ENCODE results near the gene L3MBTL3. TPM values are rescaled to one million over a fixed set of nuclear protein-coding genes. Genes with fewer than 3 reads are reported as not detected.

The L3MBTL3 gene
- total and polyA plus RNA-seq, 7 donors, result 2.1 to 10.4 (median 4.2) TPM

GRCh38 chr6:129980821-129981220 lies 37.6 kb upstream of the L3MBTL3 start:
- Histone ChIP-seq H3K9me3 (peaks cover 0 to 10% (median 4%) of the 10 kb centered on the region in 4 donors), H3K4me3 (no peak overlapping the region), H3K36me3 (no peaks in the 10 kb centered on the region), H3K4me1 (no peaks in the 10 kb centered on the region), H3K27me3 (no peaks in the 10 kb centered on the region), H3K27ac (no peak overlapping the region)
- intact Hi-C loops (cut with DNase I), result no loop called here
- DNase-seq, result no peak
- WGBS, 2 donors, result 39 to 41% methylated on average over 1 of the region's 1 CpG
- no peak for TF ChIP-seq EP300 (IDR thresholded peaks at IDR 0.05)
- no peak for TF ChIP-seq POLR2AphosphoS5 (IDR thresholded peaks at IDR 0.05)
- no peak for TF ChIP-seq POLR2A (IDR thresholded peaks at IDR 0.05)
- TF ChIP-seq CTCF (IDR thresholded peaks at IDR 0.05), result no peak

- Histone ChIP-seq H3K9me3 (peaks cover 0 to 10% (median 4%) of the 10 kb centered on the region in 4 donors), H3K36me3 (no peaks in the 10 kb centered on the region), H3K27ac (no peak overlapping the region), H3K4me3 (no peak overlapping the region), H3K27me3 (no peaks in the 10 kb centered on the region), H3K4me1 (no peaks in the 10 kb centered on the region)
- 56 to 72% methylated on average over 2 of the region's 2 CpGs for WGBS, 2 donors
- intact Hi-C loops (cut with DNase I), result no loop called here
- no peak for DNase-seq
- TF ChIP-seq POLR2A (IDR thresholded peaks at IDR 0.05) (no peak), EP300 (IDR thresholded peaks at IDR 0.05) (no peak), POLR2AphosphoS5 (IDR thresholded peaks at IDR 0.05) (no peak), CTCF (IDR thresholded peaks at IDR 0.05) (no peak)
These were observed 36.8 kb upstream of the L3MBTL3 start for GRCh38 chr6:129981598-129981997.

GRCh38 chr6:129989396-129989795 lies 29.0 kb upstream of the L3MBTL3 start:
- H3K36me3 ChIP-seq, result no peaks in the 10 kb centered on the region
- H3K4me1 ChIP-seq, result no peaks in the 10 kb centered on the region
- no peak overlapping the region for H3K27ac ChIP-seq
- TF ChIP-seq CTCF (IDR thresholded peaks at IDR 0.05) (no peak), POLR2A (IDR thresholded peaks at IDR 0.05) (no peak), EP300 (IDR thresholded peaks at IDR 0.05) (no peak), POLR2AphosphoS5 (IDR thresholded peaks at IDR 0.05) (no peak)
- no peak overlapping the region for H3K4me3 ChIP-seq
- no peak for DNase-seq
- WGBS, 2 donors, result 63 to 85% methylated on average over 1 of the region's 1 CpG
- intact Hi-C loops (cut with DNase I), result no loop called here
- H3K9me3 ChIP-seq, result no peaks in the 10 kb centered on the region
- H3K27me3 ChIP-seq, result no peaks in the 10 kb centered on the region

- no peaks in the 10 kb centered on the region for H3K9me3 ChIP-seq
- intact Hi-C loops (cut with DNase I), result no loop called here
- no peak overlapping the region for H3K27ac ChIP-seq
- no peaks in the 10 kb centered on the region for H3K27me3 ChIP-seq
- TF ChIP-seq POLR2AphosphoS5 (IDR thresholded peaks at IDR 0.05) (no peak), EP300 (IDR thresholded peaks at IDR 0.05) (no peak), CTCF (IDR thresholded peaks at IDR 0.05) (no peak), POLR2A (IDR thresholded peaks at IDR 0.05) (no peak)
- H3K36me3 ChIP-seq, result no peaks in the 10 kb centered on the region
- H3K4me3 ChIP-seq, result no peak overlapping the region
- no peak for DNase-seq
- 75 to 81% methylated on average over 3 of the region's 3 CpGs for WGBS, 2 donors
- H3K4me1 ChIP-seq, result no peaks in the 10 kb centered on the region
These were observed 25.5 kb upstream of the L3MBTL3 start for GRCh38 chr6:129992881-129993280.

GRCh38 chr6:129994410-129994809 lies 24.0 kb upstream of the L3MBTL3 start:
- Histone ChIP-seq H3K4me1 (no peaks in the 10 kb centered on the region), H3K36me3 (no peaks in the 10 kb centered on the region), H3K27ac (no peak overlapping the region), H3K4me3 (no peak overlapping the region), H3K9me3 (no peaks in the 10 kb centered on the region), H3K27me3 (no peaks in the 10 kb centered on the region)
- TF ChIP-seq POLR2AphosphoS5 (IDR thresholded peaks at IDR 0.05), result no peak
- TF ChIP-seq EP300 (IDR thresholded peaks at IDR 0.05), result no peak
- no peak for TF ChIP-seq CTCF (IDR thresholded peaks at IDR 0.05)
- no peak for TF ChIP-seq POLR2A (IDR thresholded peaks at IDR 0.05)
- 92 to 93% methylated on average over 4 of the region's 4 CpGs for WGBS, 2 donors
- intact Hi-C loops (cut with DNase I), result no loop called here
- DNase-seq, result no peak
